Erythroblast (primary cell): Measurements from ENCODE around the gene TAP2.

Experiments
- GATA1 ChIP-seq: IDR thresholded peaks from 2 replicates; pipeline ENCODE4 v1.6.1; 2011; ENCODE audit warnings: low read depth, mild to moderate bottlenecking, control low read depth, low read length, moderate library complexity
- POLR2A ChIP-seq: IDR thresholded peaks from 2 replicates; pipeline ENCODE4 v1.6.1; 2011; ENCODE audit warnings: mild to moderate bottlenecking, low read length

- no peak for TF ChIP-seq POLR2A
- no peak for TF ChIP-seq GATA1
Measured at GRCh38 chr6:32849126-32849525, 10.6 kb upstream of the TAP2 start.
